CD4-positive, alpha-beta T cell (primary cell): ENCODE data around the gene NCOA4. TPM values are rescaled to one million over a fixed set of nuclear protein-coding genes. Genes with fewer than 3 reads are reported as not detected.
A peak's percentile ranks its signal among the peaks of the same experiment; 100 is the strongest.

Experiments
- ATAC-seq: fragments of 200-7000 bp; cut with Tn5 transposase; one replicate; pipeline ENCODE4 v1.10.0; 2022; ENCODE audit warnings: mild to moderate bottlenecking; ENCODE audit not compliant: poor library complexity
- CTCF ChIA-PET: fragments of 350-600 bp; sonication (Branson Sonifier 250); formaldehyde crosslinking; loops from one replicate; lab custom pipeline; 2021; ENCODE audit warnings: antibody characterized with exemption, inconsistent platforms; lab: Charles Lee
- POLR2A ChIA-PET: fragments of 350-600 bp; sonication (Branson Sonifier 250); formaldehyde crosslinking; loops from one replicate; lab custom pipeline; 2021; ENCODE audit warnings: antibody characterized with exemption, inconsistent platforms; lab: Charles Lee
- DNase-seq, 14 experiments: peaks; one replicate each; pipeline ENCODE4 v3.0.0-alpha.2; 2013 to 2020; ENCODE audit warnings: mixed read lengths in 2 of 14
- H3K27ac ChIP-seq, 2 donors: one replicate each; pipeline versions ENCODE4 v1.5.1 to v1.7.0; 2013; ENCODE audit warnings: low read length in 2 of 2, low read depth in 1 of 2, mild to moderate bottlenecking in 1 of 2
- H3K27me3 ChIP-seq, 2 experiments: 1 replicate in 1 of 2; 2 replicates in 1 of 2; pipeline versions ENCODE4 v1.6.1 to v1.7.0; 2013; ENCODE audit warnings: low read length in 2 of 2, control low read depth in 1 of 2, mild to moderate bottlenecking in 1 of 2, moderate library complexity in 1 of 2; ENCODE audit not compliant: insufficient read depth in 2 of 2, control insufficient read depth in 1 of 2
- H3K36me3 ChIP-seq: one replicate; pipeline ENCODE4 v1.6.1; 2013; ENCODE audit warnings: low read length, control low read depth; ENCODE audit not compliant: insufficient read depth
- H3K4me1 ChIP-seq: one replicate; pipeline ENCODE4 v1.6.1; 2013; ENCODE audit warnings: low read length, control low read depth; ENCODE audit not compliant: insufficient read depth
- H3K4me3 ChIP-seq: one replicate; pipeline ENCODE4 v1.5.1; 2013; ENCODE audit warnings: mild to moderate bottlenecking, low read length, moderate library complexity
- H3K9me3 ChIP-seq, 2 experiments: 1 replicate in 1 of 2; 2 replicates in 1 of 2; pipeline versions ENCODE4 v1.6.1 to v1.7.0; 2013; ENCODE audit warnings: low read length in 2 of 2, mild to moderate bottlenecking in 2 of 2, control low read depth in 1 of 2, moderate library complexity in 1 of 2; ENCODE audit not compliant: control insufficient read depth in 1 of 2, insufficient read depth in 1 of 2
- H3K27ac Mint-ChIP-seq: one replicate; pipeline ENCODE4 v1.8.0; 2020; ENCODE audit warnings: mixed read lengths
- H3K27me3 Mint-ChIP-seq: one replicate; pipeline ENCODE4 v1.8.0; 2021; ENCODE audit warnings: mixed read lengths
- H3K36me3 Mint-ChIP-seq: one replicate; pipeline ENCODE4 v1.8.0; 2021; ENCODE audit warnings: low read depth, mixed read lengths
- H3K4me1 Mint-ChIP-seq: one replicate; pipeline ENCODE4 v1.8.0; 2021; ENCODE audit warnings: low read depth, mixed read lengths
- H3K4me3 Mint-ChIP-seq: one replicate; pipeline ENCODE4 v1.8.0; 2020; ENCODE audit warnings: mild to moderate bottlenecking, mixed read lengths
- H3K9me3 Mint-ChIP-seq: one replicate; pipeline ENCODE4 v1.8.0; 2020; ENCODE audit warnings: mixed read lengths
- intact Hi-C, 2 experiments: fragments of 100-400 bp; cut with DNase I in 1 of 2; cut with micrococcal nuclease in 1 of 2; formaldehyde crosslinking; loops; one replicate each; pipeline versions ENCODE4 v1.15.1 to v1.9.0; 2023 to 2025; cut with DNase I, micrococcal nuclease
- total RNA-seq, 174 experiments: library from RNA in 2 of 174; stranded (reverse) in 2 of 174; gene quantifications; one replicate each; pipeline ENCODE4 v1.2.3 and lab custom pipeline; 2021 to 2026
- TF ChIP-seq, protein P1 (sequence below): fragments of 200-600 bp; IDR thresholded peaks from one replicate; pipeline ENCODE4 v1.8.0; 2022; ENCODE audit warnings: antibody characterized with exemption, mild to moderate bottlenecking

NCOA4 gene
- total RNA-seq, 2 experiments from 2014 or later = 41.0 to 42.9 TPM

DNA sequence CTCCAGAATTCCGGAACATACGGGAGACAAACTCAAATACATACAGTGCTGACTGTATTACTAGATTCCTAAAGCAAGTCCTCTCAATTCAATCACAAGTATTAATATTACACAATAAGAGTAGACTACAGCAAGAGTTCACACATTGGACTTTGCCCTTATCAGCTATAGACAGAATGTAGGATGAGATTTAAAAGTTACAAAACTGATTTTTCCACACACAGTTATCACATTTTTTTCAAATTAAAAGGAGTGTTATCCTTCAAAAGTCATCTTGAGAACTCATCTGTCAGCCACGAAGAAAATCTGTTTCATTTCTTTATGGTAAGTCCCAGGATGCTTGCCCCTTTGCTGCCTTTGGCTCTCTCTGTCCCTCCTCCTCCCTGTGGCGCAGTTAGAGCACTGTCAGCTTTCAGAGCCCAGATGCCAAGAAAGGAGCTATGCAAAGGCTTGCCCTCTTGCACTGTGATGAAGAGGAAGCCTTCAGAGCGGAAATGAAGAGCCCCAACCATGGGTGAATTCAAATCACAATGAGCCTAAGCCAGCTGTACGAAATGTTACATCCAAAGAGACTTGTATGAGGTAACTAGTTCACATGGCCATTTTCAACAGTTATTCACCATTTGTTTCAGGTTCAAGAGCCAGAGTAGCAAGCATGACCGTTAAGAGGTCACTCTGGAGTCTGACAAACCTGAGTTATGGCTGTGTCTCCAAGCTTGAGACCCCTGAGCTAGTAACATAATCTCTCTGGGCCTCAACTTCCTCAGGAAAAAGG lies 10.7 kb downstream of the NCOA4 start:
- ATAC-seq (peak; percentile 32), DNase-seq (peak in 6 of 14 experiments; percentile 2 to 49 (median 28))
- Mint-ChIP-seq H3K4me3 (peak overlapping the region; percentile 32), H3K9me3 (no peaks in the 10 kb centered on the region), H3K36me3 (peaks cover 22% of the 10 kb centered on the region), H3K27ac (peak overlapping the region; percentile 75), H3K4me1 (peaks cover 81% of the 10 kb centered on the region), H3K27me3 (no peaks in the 10 kb centered on the region)
- H3K4me1 ChIP-seq = peaks cover 41% of the 10 kb centered on the region
- ChIA-PET POLR2A (interaction anchor here (1.7 to 2.9 kb wide), 2 partner anchors 10 to 16 kb away, joined by 4 to 16 read pairs; partner anchors contain the start of gene NCOA4), CTCF (interaction anchor here (0.8 kb wide), 1 partner anchor 9 kb away, joined by 3 read pairs; no protein-coding TSS in a partner anchor)
- no peaks in the 10 kb centered on the region for H3K9me3 ChIP-seq
- intact Hi-C loops = no loop called here
- no peaks in the 10 kb centered on the region for H3K27me3 ChIP-seq
- peak overlapping the region in 1 of 2 donors; percentile 7 for H3K27ac ChIP-seq
- peak overlapping the region; percentile 6 for H3K4me3 ChIP-seq
- peaks cover 22% of the 10 kb centered on the region for H3K36me3 ChIP-seq
- TF ChIP-seq, protein P1, sequence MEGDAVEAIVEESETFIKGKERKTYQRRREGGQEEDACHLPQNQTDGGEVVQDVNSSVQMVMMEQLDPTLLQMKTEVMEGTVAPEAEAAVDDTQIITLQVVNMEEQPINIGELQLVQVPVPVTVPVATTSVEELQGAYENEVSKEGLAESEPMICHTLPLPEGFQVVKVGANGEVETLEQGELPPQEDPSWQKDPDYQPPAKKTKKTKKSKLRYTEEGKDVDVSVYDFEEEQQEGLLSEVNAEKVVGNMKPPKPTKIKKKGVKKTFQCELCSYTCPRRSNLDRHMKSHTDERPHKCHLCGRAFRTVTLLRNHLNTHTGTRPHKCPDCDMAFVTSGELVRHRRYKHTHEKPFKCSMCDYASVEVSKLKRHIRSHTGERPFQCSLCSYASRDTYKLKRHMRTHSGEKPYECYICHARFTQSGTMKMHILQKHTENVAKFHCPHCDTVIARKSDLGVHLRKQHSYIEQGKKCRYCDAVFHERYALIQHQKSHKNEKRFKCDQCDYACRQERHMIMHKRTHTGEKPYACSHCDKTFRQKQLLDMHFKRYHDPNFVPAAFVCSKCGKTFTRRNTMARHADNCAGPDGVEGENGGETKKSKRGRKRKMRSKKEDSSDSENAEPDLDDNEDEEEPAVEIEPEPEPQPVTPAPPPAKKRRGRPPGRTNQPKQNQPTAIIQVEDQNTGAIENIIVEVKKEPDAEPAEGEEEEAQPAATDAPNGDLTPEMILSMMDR = no peak

DNA sequence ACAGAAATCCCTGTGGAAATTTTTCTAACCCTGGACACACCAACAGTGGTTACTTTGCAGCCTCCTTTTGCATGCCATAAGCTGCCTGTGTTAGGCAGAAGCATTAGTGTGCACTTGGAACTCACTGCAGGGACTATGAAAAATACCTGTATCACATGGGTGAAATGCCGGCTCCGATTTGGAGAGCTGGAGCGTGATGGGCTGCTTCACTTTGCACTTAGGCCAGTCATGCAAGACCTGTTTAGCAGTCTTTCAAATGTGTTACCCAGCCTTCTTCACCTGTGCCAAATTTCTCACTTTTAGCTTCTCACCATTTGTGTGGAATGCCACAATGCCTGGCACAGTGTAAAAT lies 11.3 kb downstream of the NCOA4 start:
- H3K36me3 Mint-ChIP-seq = peaks cover 28% of the 10 kb centered on the region
- DNase-seq (no peak), ATAC-seq (no peak)
- H3K9me3 Mint-ChIP-seq = no peaks in the 10 kb centered on the region
- Histone ChIP-seq H3K27me3 (no peaks in the 10 kb centered on the region), H3K4me1 (peaks cover 41% of the 10 kb centered on the region), H3K4me3 (no peak overlapping the region), H3K27ac (no peak overlapping the region), H3K9me3 (no peaks in the 10 kb centered on the region), H3K36me3 (peaks cover 28% of the 10 kb centered on the region)
- H3K27ac Mint-ChIP-seq = peak overlapping the region; percentile 75
- H3K4me3 Mint-ChIP-seq = peak overlapping the region; percentile 32
- POLR2A ChIA-PET = interaction anchor here (1.7 to 2.9 kb wide), 2 partner anchors 10 to 15 kb away, joined by 4 to 16 read pairs; partner anchors contain the start of gene NCOA4
- H3K4me1 Mint-ChIP-seq = peaks cover 78% of the 10 kb centered on the region
- TF ChIP-seq, protein P1 = no peak
- CTCF ChIA-PET = interaction anchor here (0.5 kb wide), 1 partner anchor 8 kb away, joined by 3 read pairs; no protein-coding TSS in a partner anchor
- intact Hi-C loops = no loop called here
- H3K27me3 Mint-ChIP-seq = no peaks in the 10 kb centered on the region

DNA sequence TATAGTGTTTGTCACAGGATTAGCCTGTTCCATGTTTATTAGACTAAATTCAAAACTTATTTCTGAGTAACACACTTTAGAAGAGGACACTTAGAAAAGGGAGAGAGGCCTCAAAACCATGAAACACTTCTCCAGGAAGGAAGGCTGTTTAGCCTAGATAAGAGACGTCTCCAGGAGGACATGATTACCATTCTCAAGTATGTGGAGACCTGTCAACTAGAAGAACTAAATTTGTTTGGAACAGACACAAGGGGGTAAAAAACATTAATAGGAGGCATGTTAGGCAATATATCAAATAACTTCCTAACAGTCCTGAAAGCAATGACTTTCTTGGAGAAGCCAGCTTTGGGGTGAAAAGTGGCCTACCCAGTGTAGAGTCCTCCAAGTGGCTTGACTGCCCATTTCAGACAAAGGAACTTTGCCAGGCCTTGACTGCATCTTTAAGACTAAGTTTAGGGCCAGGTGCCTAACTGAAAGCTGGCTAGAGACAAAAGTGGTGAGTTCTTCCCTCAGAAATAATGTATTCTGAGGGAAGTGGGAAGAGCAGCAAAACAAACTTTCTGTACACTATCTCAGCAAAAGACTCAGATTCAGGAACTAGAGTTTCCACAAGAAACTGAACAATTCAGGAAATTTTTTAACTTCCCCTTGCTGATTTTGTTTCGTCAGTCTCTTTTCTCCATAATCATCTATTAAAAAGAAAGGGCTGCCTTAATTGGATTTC lies 11.8 kb downstream of the NCOA4 start:
- ATAC-seq (no peak), DNase-seq (no peak)
- H3K9me3 ChIP-seq = no peaks in the 10 kb centered on the region
- no peak overlapping the region for H3K4me3 ChIP-seq
- intact Hi-C loops = no loop called here
- peak overlapping the region; percentile 75 for H3K27ac Mint-ChIP-seq
- H3K9me3 Mint-ChIP-seq = no peaks in the 10 kb centered on the region
- peaks cover 72% of the 10 kb centered on the region for H3K4me1 Mint-ChIP-seq
- H3K27me3 Mint-ChIP-seq = no peaks in the 10 kb centered on the region
- TF ChIP-seq, protein P1 = no peak
- H3K4me3 Mint-ChIP-seq = peak overlapping the region; percentile 28
- ChIA-PET CTCF (interaction anchor here (0.5 kb wide), 1 partner anchor 9 kb away, joined by 3 read pairs; no protein-coding TSS in a partner anchor), POLR2A (interaction anchor here (1.7 to 2.9 kb wide), 2 partner anchors 11 to 15 kb away, joined by 4 to 16 read pairs; partner anchors contain the start of gene NCOA4)
- H3K27me3 ChIP-seq = no peaks in the 10 kb centered on the region
- peaks cover 33% of the 10 kb centered on the region for H3K36me3 ChIP-seq
- no peak overlapping the region for H3K27ac ChIP-seq
- H3K36me3 Mint-ChIP-seq = peaks cover 31% of the 10 kb centered on the region
- H3K4me1 ChIP-seq = peaks cover 37% of the 10 kb centered on the region
